Parathyroid adenoma (tissue), 2 donors: ENCODE measurements around the gene PRRT1.

Experiments
- H2AFZ ChIP-seq: fragments of 300-600 bp; sonication (generic); one replicate; pipeline ENCODE4 v1.7.0; 2017; ENCODE audit warnings: antibody characterized with exemption, mild to moderate bottlenecking
- H3K27ac ChIP-seq: fragments of 300-600 bp; sonication (generic); one replicate; pipeline ENCODE4 v1.7.0; 2017
- H3K27me3 ChIP-seq: fragments of 300-600 bp; sonication (generic); one replicate; pipeline ENCODE4 v1.7.0; 2017; ENCODE audit warnings: low read length; ENCODE audit not compliant: control insufficient read depth, insufficient read depth
- H3K36me3 ChIP-seq: fragments of 300-600 bp; sonication (generic); one replicate; pipeline ENCODE4 v1.7.0; 2017; ENCODE audit warnings: low read length; ENCODE audit not compliant: control insufficient read depth, insufficient read depth
- H3K4me1 ChIP-seq: fragments of 300-600 bp; sonication (generic); one replicate; pipeline ENCODE4 v1.7.0; 2017; ENCODE audit warnings: control low read depth
- H3K4me2 ChIP-seq: fragments of 300-600 bp; sonication (generic); one replicate; pipeline ENCODE4 v1.7.0; 2017; ENCODE audit warnings: low read length
- H3K4me3 ChIP-seq: fragments of 300-600 bp; sonication (generic); one replicate; pipeline ENCODE4 v1.7.0; 2017; ENCODE audit warnings: low read depth, low read length
- H3K79me2 ChIP-seq: fragments of 300-600 bp; sonication (generic); one replicate; pipeline ENCODE4 v1.7.0; 2017; ENCODE audit warnings: control low read depth
- H3K9ac ChIP-seq: fragments of 300-600 bp; sonication (generic); one replicate; pipeline ENCODE4 v1.7.0; 2017; ENCODE audit warnings: mild to moderate bottlenecking
- H3K9me3 ChIP-seq: fragments of 300-600 bp; sonication (generic); one replicate; pipeline ENCODE4 v1.7.0; 2017; ENCODE audit warnings: low read length; ENCODE audit not compliant: control insufficient read depth
- TF ChIP-seq, protein P1 (sequence below): fragments of 300-600 bp; sonication (generic); IDR thresholded peaks from one replicate; pipeline ENCODE4 v1.7.0; 2017; ENCODE audit warnings: antibody characterized with exemption, mild to moderate bottlenecking
- donor health status: primary hyperparathyroidism.

PRRT1 gene

GRCh38 chr6:32149092-32149755 lies 2.5 kb downstream of the PRRT1 start:
- Histone ChIP-seq H3K4me2 (no peak overlapping the region), H3K36me3 (no peaks in the 10 kb centered on the region), H3K9me3 (no peaks in the 10 kb centered on the region), H3K27ac (no peak overlapping the region), H3K79me2 (peaks cover 1% of the 10 kb centered on the region), H2AFZ (no peak overlapping the region), H3K4me1 (peaks cover 12% of the 10 kb centered on the region), H3K9ac (no peak overlapping the region), H3K27me3 (no peaks in the 10 kb centered on the region), H3K4me3 (no peak overlapping the region)
- TF ChIP-seq, protein P1, sequence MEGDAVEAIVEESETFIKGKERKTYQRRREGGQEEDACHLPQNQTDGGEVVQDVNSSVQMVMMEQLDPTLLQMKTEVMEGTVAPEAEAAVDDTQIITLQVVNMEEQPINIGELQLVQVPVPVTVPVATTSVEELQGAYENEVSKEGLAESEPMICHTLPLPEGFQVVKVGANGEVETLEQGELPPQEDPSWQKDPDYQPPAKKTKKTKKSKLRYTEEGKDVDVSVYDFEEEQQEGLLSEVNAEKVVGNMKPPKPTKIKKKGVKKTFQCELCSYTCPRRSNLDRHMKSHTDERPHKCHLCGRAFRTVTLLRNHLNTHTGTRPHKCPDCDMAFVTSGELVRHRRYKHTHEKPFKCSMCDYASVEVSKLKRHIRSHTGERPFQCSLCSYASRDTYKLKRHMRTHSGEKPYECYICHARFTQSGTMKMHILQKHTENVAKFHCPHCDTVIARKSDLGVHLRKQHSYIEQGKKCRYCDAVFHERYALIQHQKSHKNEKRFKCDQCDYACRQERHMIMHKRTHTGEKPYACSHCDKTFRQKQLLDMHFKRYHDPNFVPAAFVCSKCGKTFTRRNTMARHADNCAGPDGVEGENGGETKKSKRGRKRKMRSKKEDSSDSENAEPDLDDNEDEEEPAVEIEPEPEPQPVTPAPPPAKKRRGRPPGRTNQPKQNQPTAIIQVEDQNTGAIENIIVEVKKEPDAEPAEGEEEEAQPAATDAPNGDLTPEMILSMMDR = no peak

GRCh38 chr6:32148289-32149091 lies 3.2 kb downstream of the PRRT1 start:
- Histone ChIP-seq H3K27me3 (no peaks in the 10 kb centered on the region), H3K4me3 (no peak overlapping the region), H3K4me2 (no peak overlapping the region), H3K27ac (no peak overlapping the region), H3K4me1 (peaks cover 12% of the 10 kb centered on the region), H3K79me2 (no peaks in the 10 kb centered on the region), H3K36me3 (no peaks in the 10 kb centered on the region), H2AFZ (no peak overlapping the region), H3K9me3 (no peaks in the 10 kb centered on the region), H3K9ac (no peak overlapping the region)
- TF ChIP-seq, protein P1 = no peak

GRCh38 chr6:32147401-32148132 lies 4.2 kb downstream of the PRRT1 start:
- Histone ChIP-seq H3K79me2 (no peaks in the 10 kb centered on the region), H2AFZ (no peak overlapping the region), H3K27ac (no peak overlapping the region), H3K4me1 (peaks cover 11% of the 10 kb centered on the region), H3K36me3 (no peaks in the 10 kb centered on the region), H3K4me3 (no peak overlapping the region), H3K9me3 (no peaks in the 10 kb centered on the region), H3K9ac (no peak overlapping the region), H3K27me3 (no peaks in the 10 kb centered on the region), H3K4me2 (no peak overlapping the region)
- TF ChIP-seq, protein P1 = no peak

DNA sequence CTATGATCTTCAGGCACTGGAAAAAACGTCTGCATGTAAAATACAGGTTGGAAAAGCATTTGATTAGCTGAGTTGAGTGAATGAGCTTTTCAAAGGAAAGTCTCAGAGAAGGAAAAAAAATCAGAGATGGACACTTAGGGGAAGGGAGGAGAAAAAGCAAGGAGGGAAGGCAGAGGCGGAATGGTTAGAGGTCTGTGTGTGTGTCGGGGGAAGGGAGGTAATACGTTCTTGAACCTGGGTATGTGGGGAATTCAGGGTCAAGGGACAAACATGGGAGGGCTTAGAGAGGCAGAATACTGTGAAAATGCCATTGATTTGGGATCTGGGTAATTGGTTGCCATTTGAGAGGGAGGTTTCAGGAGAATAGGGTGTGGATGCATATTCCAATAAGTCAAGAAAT lies 5.1 kb downstream of the PRRT1 start:
- no peaks in the 10 kb centered on the region for H3K27me3 ChIP-seq
- no peaks in the 10 kb centered on the region for H3K9me3 ChIP-seq
- H3K79me2 ChIP-seq = no peaks in the 10 kb centered on the region
- no peak overlapping the region for H3K4me2 ChIP-seq
- no peak overlapping the region for H2AFZ ChIP-seq
- no peak overlapping the region for H3K9ac ChIP-seq
- no peak overlapping the region for H3K27ac ChIP-seq
- TF ChIP-seq, protein P1 = no peak
- H3K4me3 ChIP-seq = no peak overlapping the region
- no peaks in the 10 kb centered on the region for H3K36me3 ChIP-seq
- peaks cover 5% of the 10 kb centered on the region for H3K4me1 ChIP-seq
